KMS-11 (cell line): ENCODE results near the gene PAQR8.
A peak's percentile ranks its signal among the peaks of the same experiment; 100 is the strongest.

Source experiments
- H2AFZ ChIP-seq: fragments of 200-600 bp; sonication (generic); 2 replicates; pipeline ENCODE4 v1.6.1; 2016; ENCODE audit warnings: antibody characterized with exemption, mixed run types, low read depth
- H3K27ac ChIP-seq: fragments of 200-600 bp; sonication (generic); 2 replicates; pipeline ENCODE4 v1.6.1; 2016; ENCODE audit warnings: mild to moderate bottlenecking, mixed run types
- H3K27me3 ChIP-seq: fragments of 200-600 bp; sonication (generic); 2 replicates; pipeline ENCODE4 v1.6.1; 2017; ENCODE audit warnings: mild to moderate bottlenecking, low read depth, mixed run types, moderate library complexity; ENCODE audit not compliant: insufficient read depth
- H3K36me3 ChIP-seq: fragments of 200-600 bp; sonication (generic); 2 replicates; pipeline ENCODE4 v1.6.1; 2017; ENCODE audit warnings: mild to moderate bottlenecking, mixed run types; ENCODE audit not compliant: insufficient read depth
- H3K4me1 ChIP-seq: fragments of 200-600 bp; sonication (generic); 2 replicates; pipeline ENCODE4 v1.6.1; 2016; ENCODE audit warnings: mild to moderate bottlenecking, low read depth, mixed run types; ENCODE audit not compliant: poor library complexity, severe bottlenecking
- H3K4me2 ChIP-seq: fragments of 200-600 bp; sonication (generic); 2 replicates; pipeline ENCODE4 v1.7.0; 2016; ENCODE audit warnings: mild to moderate bottlenecking, mixed run types
- H3K4me3 ChIP-seq: fragments of 200-600 bp; sonication (generic); IDR thresholded peaks from 2 replicates; pipeline ENCODE4 v1.6.1; 2017; ENCODE audit warnings: low read depth, low read length, mixed read lengths; ENCODE audit not compliant: insufficient read depth
- H3K79me2 ChIP-seq: fragments of 200-600 bp; sonication (generic); 2 replicates; pipeline ENCODE4 v1.6.1; 2016; ENCODE audit warnings: low read depth, mixed run types; ENCODE audit not compliant: insufficient read depth
- H3K9ac ChIP-seq: fragments of 200-600 bp; sonication (generic); 2 replicates; pipeline ENCODE4 v1.6.1; 2016; ENCODE audit warnings: mild to moderate bottlenecking, mixed run types
- H4K20me1 ChIP-seq: fragments of 200-600 bp; sonication (generic); 2 replicates; pipeline ENCODE4 v1.6.1; 2016; ENCODE audit warnings: mild to moderate bottlenecking, mixed run types; ENCODE audit not compliant: insufficient read depth
- TF ChIP-seq, protein P1 (sequence below): fragments of 200-600 bp; sonication (generic); conservative IDR thresholded peaks from 2 replicates; pipeline ENCODE4 v1.6.1; 2017; ENCODE audit warnings: low read depth, mild to moderate bottlenecking, antibody characterized with exemption, low read length, moderate library complexity, mixed read lengths

Gene PAQR8

GRCh38 chr6:52391599-52391998 is 29.6 kb downstream of the PAQR8 start:
- peaks cover 62% of the 10 kb centered on the region for H3K4me1 ChIP-seq
- no peak overlapping the region for H2AFZ ChIP-seq
- H3K27me3 ChIP-seq = no peaks in the 10 kb centered on the region
- H3K27ac ChIP-seq = no peak overlapping the region
- H3K4me2 ChIP-seq = peak overlapping the region; percentile 79; the same call in 1 of the 2 replicates
- no peak overlapping the region for H3K9ac ChIP-seq
- H3K79me2 ChIP-seq = no peaks in the 10 kb centered on the region
- no peaks in the 10 kb centered on the region for H3K36me3 ChIP-seq
- H3K4me3 ChIP-seq = no peak overlapping the region
- TF ChIP-seq, protein P1, sequence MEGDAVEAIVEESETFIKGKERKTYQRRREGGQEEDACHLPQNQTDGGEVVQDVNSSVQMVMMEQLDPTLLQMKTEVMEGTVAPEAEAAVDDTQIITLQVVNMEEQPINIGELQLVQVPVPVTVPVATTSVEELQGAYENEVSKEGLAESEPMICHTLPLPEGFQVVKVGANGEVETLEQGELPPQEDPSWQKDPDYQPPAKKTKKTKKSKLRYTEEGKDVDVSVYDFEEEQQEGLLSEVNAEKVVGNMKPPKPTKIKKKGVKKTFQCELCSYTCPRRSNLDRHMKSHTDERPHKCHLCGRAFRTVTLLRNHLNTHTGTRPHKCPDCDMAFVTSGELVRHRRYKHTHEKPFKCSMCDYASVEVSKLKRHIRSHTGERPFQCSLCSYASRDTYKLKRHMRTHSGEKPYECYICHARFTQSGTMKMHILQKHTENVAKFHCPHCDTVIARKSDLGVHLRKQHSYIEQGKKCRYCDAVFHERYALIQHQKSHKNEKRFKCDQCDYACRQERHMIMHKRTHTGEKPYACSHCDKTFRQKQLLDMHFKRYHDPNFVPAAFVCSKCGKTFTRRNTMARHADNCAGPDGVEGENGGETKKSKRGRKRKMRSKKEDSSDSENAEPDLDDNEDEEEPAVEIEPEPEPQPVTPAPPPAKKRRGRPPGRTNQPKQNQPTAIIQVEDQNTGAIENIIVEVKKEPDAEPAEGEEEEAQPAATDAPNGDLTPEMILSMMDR = no peak
- no peaks in the 10 kb centered on the region for H4K20me1 ChIP-seq

- no peak overlapping the region for H3K4me2 ChIP-seq
- no peaks in the 10 kb centered on the region for H3K36me3 ChIP-seq
- H3K4me3 ChIP-seq = no peak overlapping the region
- no peak overlapping the region for H3K27ac ChIP-seq
- TF ChIP-seq, protein P1 = no peak
- H3K27me3 ChIP-seq = no peaks in the 10 kb centered on the region
- no peak overlapping the region for H3K9ac ChIP-seq
- H3K4me1 ChIP-seq = peaks cover 70% of the 10 kb centered on the region
- no peak overlapping the region for H2AFZ ChIP-seq
- no peaks in the 10 kb centered on the region for H4K20me1 ChIP-seq
- no peaks in the 10 kb centered on the region for H3K79me2 ChIP-seq
These were observed 31.0 kb downstream of the PAQR8 start for GRCh38 chr6:52392944-52393343.

DNA sequence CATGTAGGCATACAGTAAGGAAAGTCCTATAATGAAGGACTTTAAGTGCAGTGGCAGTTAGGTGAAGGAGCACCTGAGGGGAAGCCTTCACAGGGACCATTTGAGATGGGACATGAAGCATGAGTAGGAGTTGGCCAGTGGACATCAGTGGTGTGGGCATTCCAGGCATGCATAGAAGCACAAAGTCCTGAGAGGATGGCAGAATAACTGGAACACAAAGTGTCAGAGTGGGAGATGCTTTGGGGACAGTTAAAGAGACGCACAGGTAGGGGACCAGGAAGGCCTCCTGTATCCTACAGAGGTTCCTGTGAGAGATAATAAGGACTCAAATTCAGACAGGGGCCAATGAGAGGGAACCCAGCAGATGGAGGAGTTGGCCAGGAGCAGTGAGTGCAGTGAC is 31.8 kb downstream of the PAQR8 start:
- H3K4me1 ChIP-seq = peaks cover 76% of the 10 kb centered on the region
- no peak overlapping the region for H2AFZ ChIP-seq
- TF ChIP-seq, protein P1 = no peak
- no peaks in the 10 kb centered on the region for H3K36me3 ChIP-seq
- no peak overlapping the region for H3K9ac ChIP-seq
- no peaks in the 10 kb centered on the region for H3K27me3 ChIP-seq
- H3K4me3 ChIP-seq = no peak overlapping the region
- H4K20me1 ChIP-seq = no peaks in the 10 kb centered on the region
- no peaks in the 10 kb centered on the region for H3K79me2 ChIP-seq
- no peak overlapping the region for H3K27ac ChIP-seq
- peak overlapping the region; percentile 19; the same call in 1 of the 2 replicates for H3K4me2 ChIP-seq

DNA sequence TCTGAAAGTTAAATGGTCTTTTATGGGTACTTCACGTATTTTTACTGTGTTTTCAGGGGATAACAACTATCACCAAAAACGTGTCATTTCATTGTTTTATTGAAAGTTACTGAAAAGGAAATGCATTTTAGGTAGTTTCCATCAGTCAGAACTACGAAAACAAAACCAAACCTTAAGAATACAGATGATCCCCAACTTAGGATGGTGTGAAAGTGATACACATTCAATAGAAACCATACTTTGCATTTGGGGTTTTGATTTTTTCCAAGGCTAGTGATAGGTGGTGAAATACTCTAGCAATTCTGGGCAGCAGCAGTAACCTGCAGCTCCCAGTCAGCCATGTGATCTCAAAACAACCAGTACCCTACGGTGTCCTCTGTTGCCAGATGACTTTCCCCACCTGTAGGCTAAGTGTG is 32.3 kb downstream of the PAQR8 start:
- H3K36me3 ChIP-seq = no peaks in the 10 kb centered on the region
- peak overlapping the region; percentile 19 for H3K4me2 ChIP-seq
- H3K9ac ChIP-seq = no peak overlapping the region
- no peak overlapping the region for H2AFZ ChIP-seq
- H3K4me1 ChIP-seq = peaks cover 76% of the 10 kb centered on the region
- H3K27me3 ChIP-seq = no peaks in the 10 kb centered on the region
- no peaks in the 10 kb centered on the region for H3K79me2 ChIP-seq
- TF ChIP-seq, protein P1 = no peak
- H3K27ac ChIP-seq = no peak overlapping the region
- no peaks in the 10 kb centered on the region for H4K20me1 ChIP-seq
- no peak overlapping the region for H3K4me3 ChIP-seq
